ENCODE measurements around the gene CLTC. TPM values are rescaled to one million over a fixed set of nuclear protein-coding genes. Genes with fewer than 3 reads are reported as not detected.

Gene CLTC
- total and polyA plus RNA-seq, 2 of the 4 experiments (the other 2 are of a cell fraction), result 181 to 641 TPM

DNA sequence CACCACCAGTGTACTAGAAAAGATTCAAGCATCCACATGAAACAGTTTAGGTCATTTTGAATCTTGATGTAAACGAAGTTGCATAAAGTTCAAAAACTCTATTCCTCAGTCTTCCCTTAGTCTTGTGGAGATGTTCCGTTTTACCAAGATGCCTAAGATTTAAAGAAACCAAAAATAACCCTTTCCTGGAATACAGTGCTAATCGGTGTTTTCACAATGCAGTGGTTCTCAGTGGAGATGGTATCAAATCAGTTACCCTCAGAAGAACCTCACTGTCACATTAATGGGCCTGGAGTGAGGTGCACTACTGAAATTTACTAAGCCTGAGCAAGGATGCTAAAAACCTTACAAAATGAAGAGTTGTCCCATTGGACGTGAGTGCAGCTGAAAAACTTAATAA lies 78.4 kb downstream of the CLTC start:
- ChIA-PET POLR2A (ENCODE audit: unreplicated experiment) (no interaction called here), CTCF (no interaction called here)
- H3K4me3 ChIP-seq (ENCODE audit: insufficient read depth, low read depth, low read length), result no peak overlapping the region
- H3K56ac ChIP-seq (ENCODE audit: extremely low read depth, insufficient read depth, low read length), result no peak overlapping the region
- H3K4me2 ChIP-seq (ENCODE audit: low read depth, low read length), result no peak overlapping the region
- intact Hi-C loops (cut with micrococcal nuclease) (no loop called here), dilution Hi-C loops (cut with HindIII; ENCODE audit: low sequenced_read_pairs, unreplicated experiment) (no loop called here), in situ Hi-C loops (cut with MboI; ENCODE audit: low sequenced_read_pairs) (no loop called here)
- H4K8ac ChIP-seq (ENCODE audit: low read depth in 2 of 2, low read length in 2 of 2), result no peak overlapping the region; a peak in 1 of 4 replicates
- peaks cover 39 to 75% of the 10 kb centered on the region in 2 experiments for H3K79me1 ChIP-seq (ENCODE audit: low read depth in 1 of 2, low read length in 2 of 2)
- H2BK20ac ChIP-seq (ENCODE audit: low read depth, low read length), result no peak overlapping the region
- no peaks in the 10 kb centered on the region for H3K4me1 ChIP-seq (ENCODE audit: control insufficient read depth, insufficient read depth, low read length)
- H3K9ac ChIP-seq (ENCODE audit: low read depth, low read length), result no peak overlapping the region
- no peak overlapping the region for H4K91ac ChIP-seq (ENCODE audit: insufficient read depth, low read depth, low read length)
- H2BK120ac ChIP-seq (ENCODE audit: low read depth, low read length), result no peak overlapping the region
- DNase-seq (no peak), ATAC-seq (ENCODE audit: low read depth) (no peak)
- no peak overlapping the region for H2AFZ ChIP-seq (replicated peaks; ENCODE audit: low read length, poor library complexity)
- no peak overlapping the region for H3K14ac ChIP-seq (replicated peaks; ENCODE audit: low read depth, low read length)
- TF ChIP-seq RFX5 (IDR thresholded peaks at IDR 0.05; ENCODE audit: low read depth, low read length) (no peak), MAZ (IDR thresholded peaks at IDR 0.05; ENCODE audit: borderline replicate concordance, low read depth, low read length) (no peak), CHD1 (IDR thresholded peaks at IDR 0.05; ENCODE audit: low read depth, low read length) (no peak), RAD21 (IDR thresholded peaks at IDR 0.05; ENCODE audit: low read length) (no peak), SMC3 (IDR thresholded peaks at IDR 0.05; ENCODE audit: low read depth, low read length) (no peak), RCOR1 (IDR thresholded peaks at IDR 0.05; ENCODE audit: insufficient replicate concordance, low read length) (no peak), MAFK (IDR thresholded peaks at IDR 0.05; ENCODE audit: low read depth, low read length) (no peak), MXI1 (IDR thresholded peaks at IDR 0.05; ENCODE audit: borderline replicate concordance, low read depth, low read length) (no peak), POLR2A (IDR thresholded peaks at IDR 0.05; ENCODE audit: low read depth, low read length) (no peak), NFE2L2 (IDR thresholded peaks at IDR 0.05; ENCODE audit: low read depth, low read length) (no peak), CEBPB (IDR thresholded peaks at IDR 0.05; ENCODE audit: low read depth, low read length) (no peak), BHLHE40 (IDR thresholded peaks at IDR 0.05; ENCODE audit: low read depth, low read length) (no peak)
- TF ChIP-seq, protein P1, sequence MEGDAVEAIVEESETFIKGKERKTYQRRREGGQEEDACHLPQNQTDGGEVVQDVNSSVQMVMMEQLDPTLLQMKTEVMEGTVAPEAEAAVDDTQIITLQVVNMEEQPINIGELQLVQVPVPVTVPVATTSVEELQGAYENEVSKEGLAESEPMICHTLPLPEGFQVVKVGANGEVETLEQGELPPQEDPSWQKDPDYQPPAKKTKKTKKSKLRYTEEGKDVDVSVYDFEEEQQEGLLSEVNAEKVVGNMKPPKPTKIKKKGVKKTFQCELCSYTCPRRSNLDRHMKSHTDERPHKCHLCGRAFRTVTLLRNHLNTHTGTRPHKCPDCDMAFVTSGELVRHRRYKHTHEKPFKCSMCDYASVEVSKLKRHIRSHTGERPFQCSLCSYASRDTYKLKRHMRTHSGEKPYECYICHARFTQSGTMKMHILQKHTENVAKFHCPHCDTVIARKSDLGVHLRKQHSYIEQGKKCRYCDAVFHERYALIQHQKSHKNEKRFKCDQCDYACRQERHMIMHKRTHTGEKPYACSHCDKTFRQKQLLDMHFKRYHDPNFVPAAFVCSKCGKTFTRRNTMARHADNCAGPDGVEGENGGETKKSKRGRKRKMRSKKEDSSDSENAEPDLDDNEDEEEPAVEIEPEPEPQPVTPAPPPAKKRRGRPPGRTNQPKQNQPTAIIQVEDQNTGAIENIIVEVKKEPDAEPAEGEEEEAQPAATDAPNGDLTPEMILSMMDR (conservative IDR thresholded peaks at IDR 0.05; ENCODE audit: low read depth, low read length), result no peak
- TF ChIP-seq, protein P2, sequence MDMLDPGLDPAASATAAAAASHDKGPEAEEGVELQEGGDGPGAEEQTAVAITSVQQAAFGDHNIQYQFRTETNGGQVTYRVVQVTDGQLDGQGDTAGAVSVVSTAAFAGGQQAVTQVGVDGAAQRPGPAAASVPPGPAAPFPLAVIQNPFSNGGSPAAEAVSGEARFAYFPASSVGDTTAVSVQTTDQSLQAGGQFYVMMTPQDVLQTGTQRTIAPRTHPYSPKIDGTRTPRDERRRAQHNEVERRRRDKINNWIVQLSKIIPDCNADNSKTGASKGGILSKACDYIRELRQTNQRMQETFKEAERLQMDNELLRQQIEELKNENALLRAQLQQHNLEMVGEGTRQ (IDR thresholded peaks at IDR 0.05; ENCODE audit: low read depth, low read length), result no peak
- TF ChIP-seq, protein P3, sequence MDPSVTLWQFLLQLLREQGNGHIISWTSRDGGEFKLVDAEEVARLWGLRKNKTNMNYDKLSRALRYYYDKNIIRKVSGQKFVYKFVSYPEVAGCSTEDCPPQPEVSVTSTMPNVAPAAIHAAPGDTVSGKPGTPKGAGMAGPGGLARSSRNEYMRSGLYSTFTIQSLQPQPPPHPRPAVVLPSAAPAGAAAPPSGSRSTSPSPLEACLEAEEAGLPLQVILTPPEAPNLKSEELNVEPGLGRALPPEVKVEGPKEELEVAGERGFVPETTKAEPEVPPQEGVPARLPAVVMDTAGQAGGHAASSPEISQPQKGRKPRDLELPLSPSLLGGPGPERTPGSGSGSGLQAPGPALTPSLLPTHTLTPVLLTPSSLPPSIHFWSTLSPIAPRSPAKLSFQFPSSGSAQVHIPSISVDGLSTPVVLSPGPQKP (IDR thresholded peaks at IDR 0.05; ENCODE audit: borderline replicate concordance, low read depth, low read length), result no peak
- H3K23ac ChIP-seq (ENCODE audit: low read depth, low read length), result no peak overlapping the region
- peaks cover 39% of the 10 kb centered on the region for H3K36me3 ChIP-seq (ENCODE audit: control insufficient read depth, insufficient read depth, low read length)
- H3K18ac ChIP-seq (ENCODE audit: low read depth, low read length), result no peak overlapping the region
- peaks cover 13% of the 10 kb centered on the region; the same call in 1 of the 2 replicates for H3K9me1 ChIP-seq (ENCODE audit: insufficient read depth, low read length)
- no peak overlapping the region for H2BK15ac ChIP-seq (ENCODE audit: low read depth, low read length)
- no peak overlapping the region for H2AK9ac ChIP-seq (replicated peaks; ENCODE audit: low read depth, low read length, poor library complexity)
- WGBS, 2 experiments (ENCODE audit: extremely low coverage in 2 of 2, insufficient read length in 1 of 2), result no CpG with 5 or more reads among the region's 4 CpGs
- no peaks in the 10 kb centered on the region for H3K9me3 ChIP-seq (ENCODE audit: control insufficient read depth, insufficient read depth, low read length)
- no peak overlapping the region for H3K4ac ChIP-seq (ENCODE audit: low read depth, low read length)
- H4K5ac ChIP-seq (ENCODE audit: low read depth, low read length), result no peak overlapping the region
- no peak overlapping the region for H3K27ac ChIP-seq (ENCODE audit: insufficient read depth, low read length)
- no peak overlapping the region for H2AK5ac ChIP-seq (ENCODE audit: low read depth, low read length)
- H4K20me1 ChIP-seq (ENCODE audit: insufficient read depth, low read length), result peaks cover 74% of the 10 kb centered on the region
- no TSS peak for BruUV-seq (replicated peaks)
- H3K27me3 ChIP-seq (ENCODE audit: control insufficient read depth, insufficient read depth, low read length), result no peaks in the 10 kb centered on the region
- no peak overlapping the region for H2BK5ac ChIP-seq (ENCODE audit: low read depth, low read length, poor library complexity, severe bottlenecking)
